Activated T-helper 1 cell treated with anti-CD3 and anti-CD28 coated beads, Interleukin-2, amount 50 U/mL, for 16 hours (primary cell): ENCODE measurements around the gene PLA2G6.

Experiments
- DNase-seq, 2 donors: peaks; one replicate each; pipeline ENCODE4 v3.0.0-alpha.2; 2020; ENCODE audit warnings: low read depth in 1 of 2, low spot score in 1 of 2

The PLA2G6 gene

DNA sequence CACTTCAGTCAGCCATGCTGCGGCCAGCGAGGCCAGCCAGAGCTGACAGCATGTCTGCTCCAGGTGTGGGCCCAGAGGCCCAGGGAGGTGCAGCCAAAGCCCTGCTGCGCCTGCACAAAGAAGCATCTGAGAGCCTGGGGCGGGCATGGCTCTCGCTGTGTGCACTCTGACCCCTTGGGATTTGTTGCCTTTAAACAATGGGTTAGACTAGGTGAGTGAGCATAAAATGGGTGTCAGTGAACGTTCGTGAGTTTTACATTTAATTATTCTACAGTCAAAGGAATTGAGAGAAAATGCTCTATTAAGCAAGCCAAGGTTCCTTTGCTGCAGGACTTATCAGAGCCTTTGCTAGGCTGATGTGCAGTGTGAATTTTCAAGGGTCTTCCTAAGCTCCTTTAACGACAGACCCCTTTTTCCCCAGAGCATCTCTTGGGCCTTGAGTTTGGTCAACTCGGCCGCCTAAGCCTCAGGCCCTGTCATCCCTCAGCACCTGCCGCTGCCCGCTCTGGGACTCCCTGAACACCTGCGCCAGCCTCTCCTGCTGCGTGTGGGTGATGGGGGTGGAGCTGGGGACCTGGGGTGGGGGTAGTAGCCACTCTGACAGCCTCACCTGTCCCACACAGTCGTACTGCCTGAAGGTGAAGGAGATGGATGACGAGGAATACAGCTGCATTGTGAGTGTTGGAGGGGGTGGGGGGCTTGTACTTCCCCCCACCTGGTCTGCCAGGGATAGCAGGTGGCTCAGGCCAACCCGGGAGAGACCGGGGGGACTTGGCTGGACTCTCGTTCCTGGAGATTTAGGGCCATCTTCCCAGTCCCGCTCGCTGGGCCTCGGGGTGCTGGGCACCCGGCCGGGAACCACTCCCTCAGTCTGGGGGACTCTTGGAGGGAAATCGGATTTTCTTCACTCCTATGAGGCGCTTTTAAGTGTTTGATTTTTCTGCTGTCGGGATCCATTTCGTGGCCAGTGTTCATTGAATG, 108.2 kb downstream of the PLA2G6 start:
- DNase-seq, result no peak

DNA sequence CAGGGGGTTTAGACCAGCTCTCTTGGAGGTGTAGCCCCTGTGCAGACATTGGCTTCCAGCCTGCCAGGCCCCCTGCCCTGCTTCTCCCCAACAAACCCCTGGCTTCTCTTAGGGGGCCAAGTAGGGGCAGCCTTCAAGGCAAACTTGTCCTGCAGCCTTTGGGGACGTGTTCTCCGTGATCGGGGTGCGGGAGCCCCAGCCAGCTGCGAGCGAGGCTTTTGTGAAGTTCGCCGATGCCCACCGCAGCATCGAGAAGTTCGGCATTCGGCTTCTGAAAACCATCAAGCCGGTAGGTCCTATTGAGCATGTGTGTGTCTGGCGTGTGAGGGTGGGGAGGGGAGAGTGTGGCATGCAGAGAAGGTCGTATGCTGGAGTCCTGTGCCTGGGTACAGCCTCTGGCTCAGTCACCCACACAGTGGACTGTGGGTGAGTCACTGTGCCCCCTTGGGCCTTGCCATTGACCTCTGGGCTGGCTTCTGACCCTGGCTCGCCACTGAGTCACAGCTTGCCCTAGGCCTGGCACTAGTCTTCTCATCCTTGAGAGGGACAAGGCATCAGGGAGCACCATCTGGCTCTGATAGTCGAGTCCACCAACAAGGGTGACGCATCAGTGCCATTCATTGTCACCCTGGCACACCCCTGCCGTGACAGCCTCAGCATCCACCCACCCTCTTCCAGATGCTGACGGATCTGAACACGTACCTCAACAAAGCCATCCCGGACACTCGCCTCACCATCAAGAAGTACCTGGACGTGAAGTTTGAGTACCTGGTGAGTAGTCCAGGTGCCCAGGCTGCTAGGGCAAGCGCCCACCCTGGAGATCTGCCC, 109.1 kb downstream of the PLA2G6 start:
- DNase-seq, result no peak

DNA sequence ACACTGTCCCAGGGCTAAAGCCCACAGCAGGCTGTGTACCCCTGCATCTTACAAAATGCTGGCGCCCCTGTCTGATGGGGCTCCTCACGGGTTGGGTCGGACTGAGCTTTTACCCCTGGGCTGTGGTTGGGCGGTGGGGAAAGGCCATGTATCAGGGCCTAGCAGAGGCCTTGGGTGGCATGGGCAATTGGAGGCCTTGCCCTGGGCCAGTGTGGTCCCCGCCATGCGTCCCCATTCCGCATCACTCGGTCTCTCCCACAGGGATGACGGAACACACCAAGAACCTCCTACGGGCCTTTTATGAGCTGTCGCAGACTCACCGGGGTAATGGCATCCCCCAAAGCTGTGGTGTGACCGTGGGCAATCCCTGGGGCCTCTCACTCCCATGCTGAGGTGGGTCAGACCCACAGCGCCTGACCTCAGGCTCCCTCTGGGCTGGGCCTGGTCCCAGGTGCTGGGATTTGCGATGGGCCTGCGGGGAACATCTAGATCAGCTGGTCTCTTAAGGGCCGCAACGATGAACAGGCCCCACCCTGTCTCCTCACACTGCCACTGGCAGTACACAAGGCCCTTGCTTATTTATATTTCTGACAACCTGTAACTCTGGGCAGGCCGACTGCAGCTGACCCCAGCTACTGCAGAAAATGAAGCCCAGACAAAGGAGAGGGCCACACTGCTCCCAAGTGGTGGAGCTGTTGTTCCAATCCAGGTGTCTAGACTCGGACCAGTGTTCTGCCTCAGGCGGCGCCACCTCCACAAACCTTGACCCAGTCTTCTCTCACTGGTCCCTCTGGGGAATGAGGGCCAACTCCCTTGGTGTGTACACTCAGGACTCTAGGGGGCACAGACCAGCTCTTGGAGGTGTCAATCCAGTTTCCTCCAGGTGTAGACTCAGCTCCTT, 110.0 kb downstream of the PLA2G6 start:
- DNase-seq, result no peak

DNA sequence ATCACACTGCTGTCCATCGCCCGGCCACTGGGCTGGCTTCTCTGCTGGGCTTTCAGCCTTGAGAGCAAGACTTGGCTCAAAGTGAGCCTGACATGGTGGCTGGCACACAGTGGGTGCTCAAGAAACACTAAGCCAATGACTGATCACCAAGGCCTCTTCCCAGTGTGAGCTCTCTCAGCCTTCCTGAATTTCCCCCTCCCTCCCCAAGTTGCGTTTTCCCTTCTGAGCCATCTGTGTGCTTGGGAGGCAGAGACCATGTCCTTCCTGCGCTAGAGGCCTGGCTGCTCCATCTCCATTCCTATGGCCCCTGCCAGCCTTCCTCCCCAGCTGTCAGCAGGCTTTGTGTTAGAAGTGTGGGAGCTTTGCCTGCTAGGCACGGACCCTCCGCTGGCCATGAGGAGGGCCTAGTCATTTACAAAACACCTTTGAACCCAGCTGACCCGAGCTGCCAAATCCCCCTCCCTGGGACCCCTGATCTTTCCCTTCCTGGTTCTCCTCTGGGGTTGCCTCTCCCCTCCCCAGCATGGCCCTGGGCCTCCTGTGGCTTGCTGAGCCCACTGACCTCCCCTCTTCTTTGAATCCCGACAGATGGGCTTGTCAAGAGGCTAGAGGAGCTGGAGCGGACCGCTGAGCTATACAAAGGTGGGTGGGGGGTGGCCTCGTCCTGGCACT, 111.2 kb downstream of the PLA2G6 start:
- DNase-seq, result no peak

DNA sequence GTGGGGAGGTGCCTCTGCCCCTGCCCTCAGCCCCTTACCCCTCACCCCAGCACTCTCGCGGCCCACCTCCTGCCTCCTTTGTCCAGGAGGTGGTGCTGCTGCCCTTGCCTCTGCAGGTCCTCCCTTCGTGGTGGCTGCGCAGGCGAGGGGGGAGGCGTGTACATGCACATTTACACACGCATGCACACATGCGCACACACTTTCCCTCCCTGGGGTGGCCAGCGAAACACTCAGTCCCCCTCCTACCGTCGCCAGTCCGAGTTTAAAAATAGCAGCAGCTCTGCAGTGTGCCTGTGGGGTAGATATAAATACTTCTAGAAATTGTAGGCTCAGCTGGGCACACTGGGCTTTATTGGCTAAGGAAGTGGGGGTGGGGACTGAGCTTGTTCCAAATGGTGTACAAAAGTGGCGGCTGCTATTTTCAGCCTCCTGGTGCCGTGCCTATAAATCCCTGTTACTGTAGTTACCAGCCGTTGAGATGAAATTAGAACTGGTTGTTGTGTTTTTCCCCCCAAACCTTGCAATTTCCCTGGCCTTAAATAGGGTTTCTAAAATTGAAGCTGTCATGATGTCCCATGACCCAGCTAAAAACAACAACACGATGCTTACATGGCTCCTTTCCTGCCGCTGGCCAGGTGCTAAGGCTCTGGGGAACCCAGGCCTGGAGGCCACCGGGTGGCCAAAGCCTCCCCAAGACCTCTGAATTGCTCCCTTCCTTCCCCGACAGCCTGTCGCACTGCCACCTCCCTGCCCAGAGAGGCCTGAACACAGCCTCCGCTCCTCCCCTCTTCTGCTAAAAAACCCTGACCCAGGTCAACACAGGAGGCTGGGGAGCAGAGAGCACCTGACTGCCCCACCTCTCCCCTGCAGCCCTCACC, 112.0 kb downstream of the PLA2G6 start:
- DNase-seq, result no peak

DNA sequence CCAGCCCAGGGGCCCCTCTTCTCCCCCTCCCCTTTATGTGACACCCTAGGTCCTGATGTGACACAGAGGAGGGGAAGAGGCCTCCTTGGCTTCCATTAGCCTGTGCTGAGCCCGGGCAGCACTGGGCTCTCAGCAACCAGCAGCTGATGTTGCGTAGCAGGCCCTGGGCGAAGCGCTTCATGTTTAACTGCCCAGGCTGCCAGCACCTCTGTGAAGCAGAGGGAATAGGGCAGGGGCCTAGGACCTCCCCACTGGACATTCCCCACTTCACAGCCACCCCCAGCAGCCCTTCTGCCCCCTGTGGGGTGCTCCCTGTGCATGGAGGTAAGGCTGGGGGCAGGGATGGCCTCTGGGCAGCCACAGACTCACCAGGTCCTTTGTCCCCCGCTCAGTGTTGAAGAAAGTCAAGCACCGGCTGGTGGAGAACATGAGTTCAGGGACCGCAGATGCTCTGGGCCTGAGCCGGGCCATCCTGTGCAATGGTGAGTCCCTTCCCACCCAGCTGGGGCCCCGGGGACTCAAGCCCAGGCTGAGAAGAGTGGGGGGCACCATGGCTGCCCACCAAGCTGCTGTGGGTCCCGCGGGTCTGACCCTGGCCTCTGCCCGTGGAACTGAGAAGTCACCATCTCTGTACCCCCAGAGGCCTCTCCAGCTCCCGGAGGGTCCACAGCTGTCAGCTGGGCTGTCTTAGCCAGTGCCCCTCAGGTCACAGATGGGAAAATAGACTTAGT, 112.8 kb downstream of the PLA2G6 start:
- DNase-seq, result no peak

DNA sequence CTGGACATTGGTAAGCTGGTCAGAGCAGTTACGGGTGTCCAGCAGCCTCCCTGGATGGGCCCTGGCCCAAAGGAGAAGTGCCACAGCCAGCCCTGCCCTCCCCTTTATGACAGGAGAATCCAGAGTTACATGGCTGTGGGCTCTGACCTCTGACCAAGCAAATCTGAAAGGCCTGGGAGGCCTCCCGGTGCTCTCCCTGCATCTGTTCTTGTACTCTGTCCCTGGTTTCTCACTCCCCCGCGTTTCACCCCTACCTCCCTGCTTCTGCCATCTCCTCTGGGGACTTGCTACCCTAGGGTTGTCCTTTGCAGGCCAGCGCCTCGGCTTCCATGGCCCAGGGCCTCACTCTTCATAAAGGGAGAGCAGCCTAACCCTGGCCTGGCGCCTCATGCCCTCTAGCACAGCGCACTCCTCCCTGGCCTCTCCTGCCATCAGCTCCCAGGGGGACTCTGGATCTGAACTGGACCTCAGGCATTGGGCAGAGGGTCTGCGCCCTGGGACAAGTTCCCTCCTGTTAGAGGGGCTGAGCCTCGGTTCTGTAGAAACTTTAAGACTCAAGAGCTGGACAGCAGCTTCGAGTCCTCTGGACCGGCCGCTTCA, 113.8 kb downstream of the PLA2G6 start:
- no peak for DNase-seq

DNA sequence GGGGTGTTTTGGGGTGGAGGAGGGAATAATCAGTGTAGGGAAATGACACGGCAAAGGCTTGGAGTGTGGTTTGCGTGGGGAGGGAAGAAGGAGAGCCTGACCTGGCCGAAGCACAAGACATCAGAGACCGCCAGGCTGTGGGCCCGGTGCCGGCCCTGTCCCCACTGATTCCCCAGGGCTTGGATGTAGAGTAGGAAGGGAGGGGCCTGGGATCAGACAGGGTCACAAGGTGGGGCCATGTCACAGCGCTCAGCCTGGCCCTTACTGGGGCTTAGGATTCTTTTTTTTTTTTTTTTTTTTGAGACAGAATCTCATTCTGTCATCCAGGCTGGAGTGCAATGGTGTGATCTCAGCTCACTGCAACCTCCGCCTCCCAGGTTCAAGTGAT, 114.6 kb downstream of the PLA2G6 start:
- no peak for DNase-seq

DNA sequence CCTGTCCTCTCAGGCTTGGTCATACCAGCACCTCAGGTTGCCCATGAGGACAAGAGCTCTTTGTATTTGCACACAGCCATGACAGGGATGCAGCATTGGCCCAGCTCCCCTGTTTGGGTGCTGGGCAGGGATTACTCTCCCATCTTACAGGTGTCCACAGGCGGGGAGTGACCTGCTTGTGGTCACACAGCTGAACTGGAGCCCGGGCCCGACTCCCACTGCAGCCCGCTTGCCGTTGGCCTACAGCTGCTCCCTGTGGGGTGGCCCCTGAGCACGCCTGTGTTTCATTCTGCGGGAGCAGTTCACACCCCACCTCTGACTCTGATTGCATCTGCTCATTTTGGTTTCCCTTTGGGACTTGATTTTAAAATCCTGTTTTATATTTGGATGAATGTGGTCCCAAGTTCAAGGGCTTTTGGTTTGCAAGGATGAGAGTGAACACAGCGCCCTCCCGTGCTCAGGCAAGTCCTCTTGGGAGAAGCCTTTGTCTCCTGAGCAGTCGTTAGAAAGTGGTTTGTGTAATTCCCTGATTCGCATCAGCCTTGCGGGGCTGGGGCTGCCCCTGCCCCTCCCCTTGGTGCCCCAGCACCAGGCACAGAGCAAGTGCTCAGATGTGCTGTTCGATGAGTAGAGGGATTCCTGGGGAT, 115.1 kb downstream of the PLA2G6 start:
- DNase-seq, result no peak

DNA sequence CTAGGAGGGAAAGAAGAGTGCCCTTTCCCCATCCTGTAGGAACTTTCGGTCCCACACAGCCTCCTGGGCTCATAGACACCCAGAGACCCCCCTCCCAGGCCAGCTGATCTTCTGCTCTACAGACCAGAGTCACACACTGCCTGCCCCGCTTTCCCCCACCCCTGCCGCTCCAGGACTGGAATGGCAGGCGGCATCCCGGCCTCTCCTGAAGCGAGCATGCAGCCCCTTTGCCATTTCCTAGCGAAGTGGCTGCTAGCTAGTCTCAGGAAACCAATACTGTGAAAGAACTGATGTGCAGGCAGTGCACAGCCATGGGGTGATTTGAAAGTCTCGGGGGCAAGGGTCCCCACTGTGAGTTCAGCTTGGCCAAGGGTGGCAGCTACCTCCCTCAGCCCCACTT, 116.1 kb downstream of the PLA2G6 start:
- no peak for DNase-seq

DNA sequence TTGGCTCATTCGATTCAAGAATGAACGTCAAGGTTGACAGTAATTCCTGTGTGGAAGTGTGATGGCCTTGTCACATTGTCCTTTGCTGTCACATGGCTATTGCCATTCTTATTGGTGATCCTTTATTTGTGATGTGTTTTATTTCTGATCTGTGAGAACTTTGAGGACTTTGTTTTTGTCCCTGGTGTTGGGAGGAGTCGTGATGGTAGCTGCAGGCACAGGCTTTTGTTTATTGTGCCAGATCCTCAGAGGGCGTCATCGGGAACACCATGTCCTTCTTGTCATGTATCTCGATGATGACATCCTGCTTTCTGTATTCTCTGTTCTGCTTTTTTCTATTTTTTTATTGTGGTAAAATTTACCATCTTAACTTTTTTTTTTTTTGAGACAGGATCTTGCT, 118.8 kb downstream of the PLA2G6 start:
- DNase-seq, result no peak
